Measurements from ENCODE around the gene NFU1. TPM values are rescaled to one million over a fixed set of nuclear protein-coding genes. Genes with fewer than 3 reads are reported as not detected.
A peak's percentile ranks its signal among the peaks of the same experiment; 100 is the strongest.

NFU1 gene
- total and polyA plus RNA-seq, 2 of the 4 experiments (the other 2 are of a cell fraction): 24.0 to 32.4 TPM

DNA sequence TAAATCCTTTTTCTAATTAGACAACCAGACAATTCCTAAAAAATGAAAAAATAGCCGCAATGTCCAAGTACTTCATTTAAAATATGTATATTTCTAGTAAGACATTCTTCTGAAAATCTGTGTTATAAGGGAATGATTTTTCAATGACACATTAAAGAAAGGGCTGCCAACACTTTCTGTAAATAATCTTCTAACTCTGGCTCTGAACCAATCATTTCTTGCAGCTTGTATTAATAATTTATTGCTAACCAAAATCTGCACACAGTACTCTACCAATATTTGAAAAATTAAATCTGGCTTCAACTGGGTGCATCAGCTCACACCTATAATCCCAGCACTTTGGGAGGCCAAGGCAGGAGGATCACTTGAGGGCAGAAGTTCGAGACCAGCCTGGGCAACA is 8.3 kb downstream of the NFU1 start:
- CTCF ChIA-PET: no interaction called here
- no peak for ATAC-seq (ENCODE audit: low read depth)

More for the DNA sequence above, 8.3 kb downstream of the NFU1 start:
- Histone ChIP-seq H3K4me2 (ENCODE audit: low read depth, low read length) (no peak overlapping the region), H3K9ac (ENCODE audit: low read depth, low read length) (no peak overlapping the region), H3K9me1 (ENCODE audit: insufficient read depth, low read length) (no peaks in the 10 kb centered on the region), H3K23ac (ENCODE audit: low read depth, low read length) (no peak overlapping the region), H2AK9ac (replicated peaks; ENCODE audit: low read depth, low read length, poor library complexity) (no peak overlapping the region), H3K27me3 (ENCODE audit: control insufficient read depth, insufficient read depth, low read length) (no peaks in the 10 kb centered on the region), H3K27ac (ENCODE audit: insufficient read depth, low read length) (no peak overlapping the region), H2BK20ac (ENCODE audit: low read depth, low read length) (no peak overlapping the region), H2AFZ (replicated peaks; ENCODE audit: low read length, poor library complexity) (no peak overlapping the region), H2BK120ac (ENCODE audit: low read depth, low read length) (no peak overlapping the region), H4K91ac (ENCODE audit: insufficient read depth, low read depth, low read length) (no peak overlapping the region), H4K5ac (ENCODE audit: low read depth, low read length) (no peak overlapping the region), H3K4me1 (ENCODE audit: control insufficient read depth, insufficient read depth, low read length) (no peaks in the 10 kb centered on the region), H2BK15ac (ENCODE audit: low read depth, low read length) (no peak overlapping the region), H2BK5ac (ENCODE audit: low read depth, low read length, poor library complexity, severe bottlenecking) (no peak overlapping the region), H3K56ac (ENCODE audit: extremely low read depth, insufficient read depth, low read length) (no peak overlapping the region), H4K20me1 (ENCODE audit: insufficient read depth, low read length) (no peaks in the 10 kb centered on the region), H3K4ac (ENCODE audit: low read depth, low read length) (no peak overlapping the region), H3K36me3 (ENCODE audit: control insufficient read depth, insufficient read depth, low read length) (peaks cover 27% of the 10 kb centered on the region), H3K79me1 (ENCODE audit: low read depth in 1 of 2, low read length in 2 of 2) (peaks cover 7 to 13% of the 10 kb centered on the region in 2 experiments; a peak in 2 of 4 replicates), H3K14ac (replicated peaks; ENCODE audit: low read depth, low read length) (no peak overlapping the region), H3K18ac (ENCODE audit: low read depth, low read length) (no peak overlapping the region), H3K9me3 (ENCODE audit: control insufficient read depth, insufficient read depth, low read length) (no peaks in the 10 kb centered on the region), H2AK5ac (ENCODE audit: low read depth, low read length) (no peak overlapping the region), H4K8ac (ENCODE audit: low read depth in 2 of 2, low read length in 2 of 2) (no peak overlapping the region), H3K4me3 (ENCODE audit: insufficient read depth, low read depth, low read length) (no peak overlapping the region)
- TF ChIP-seq FOS (IDR thresholded peaks at IDR 0.05; ENCODE audit: low read depth, low read length): no peak
- no peak for TF ChIP-seq RCOR1 (IDR thresholded peaks at IDR 0.05; ENCODE audit: insufficient replicate concordance, low read length)
- no peak for TF ChIP-seq CEBPB (IDR thresholded peaks at IDR 0.05; ENCODE audit: low read depth, low read length)
- TF ChIP-seq MXI1 (IDR thresholded peaks at IDR 0.05; ENCODE audit: borderline replicate concordance, low read depth, low read length): no peak
- TF ChIP-seq MAFK (IDR thresholded peaks at IDR 0.05; ENCODE audit: low read depth, low read length): no peak
- TF ChIP-seq RFX5 (IDR thresholded peaks at IDR 0.05; ENCODE audit: low read depth, low read length): no peak
- in situ Hi-C loops (cut with MboI; ENCODE audit: low sequenced_read_pairs): no loop called here
- dilution Hi-C loops (cut with HindIII; ENCODE audit: low sequenced_read_pairs, unreplicated experiment): no loop called here
- POLR2A ChIA-PET (ENCODE audit: unreplicated experiment): no interaction called here
- peak; percentile 5 for DNase-seq
- no CpG with 5 or more reads among the region's 2 CpGs for WGBS, 2 experiments (ENCODE audit: extremely low coverage in 2 of 2, insufficient read length in 1 of 2)
- no TSS peak for BruUV-seq (replicated peaks)
- intact Hi-C loops (cut with micrococcal nuclease): no loop called here
